GM20000 (cell line): Measurements from ENCODE around the gene DACT3.

Source experiments
- DNase-seq: peaks from one replicate; pipeline ENCODE4 v3.0.0; 2012; ENCODE audit warnings: low spot score
- TF ChIP-seq, protein P1 (sequence below): IDR thresholded peaks from 2 replicates; pipeline ENCODE4 v1.5.1; 2012; ENCODE audit warnings: mild to moderate bottlenecking, control low read depth; ENCODE audit errors: extremely low read depth, missing control alignments

Gene DACT3

GRCh38 chr19:46650445-46650844, 10.5 kb downstream of the DACT3 start:
- no peak for DNase-seq
- TF ChIP-seq, protein P1, sequence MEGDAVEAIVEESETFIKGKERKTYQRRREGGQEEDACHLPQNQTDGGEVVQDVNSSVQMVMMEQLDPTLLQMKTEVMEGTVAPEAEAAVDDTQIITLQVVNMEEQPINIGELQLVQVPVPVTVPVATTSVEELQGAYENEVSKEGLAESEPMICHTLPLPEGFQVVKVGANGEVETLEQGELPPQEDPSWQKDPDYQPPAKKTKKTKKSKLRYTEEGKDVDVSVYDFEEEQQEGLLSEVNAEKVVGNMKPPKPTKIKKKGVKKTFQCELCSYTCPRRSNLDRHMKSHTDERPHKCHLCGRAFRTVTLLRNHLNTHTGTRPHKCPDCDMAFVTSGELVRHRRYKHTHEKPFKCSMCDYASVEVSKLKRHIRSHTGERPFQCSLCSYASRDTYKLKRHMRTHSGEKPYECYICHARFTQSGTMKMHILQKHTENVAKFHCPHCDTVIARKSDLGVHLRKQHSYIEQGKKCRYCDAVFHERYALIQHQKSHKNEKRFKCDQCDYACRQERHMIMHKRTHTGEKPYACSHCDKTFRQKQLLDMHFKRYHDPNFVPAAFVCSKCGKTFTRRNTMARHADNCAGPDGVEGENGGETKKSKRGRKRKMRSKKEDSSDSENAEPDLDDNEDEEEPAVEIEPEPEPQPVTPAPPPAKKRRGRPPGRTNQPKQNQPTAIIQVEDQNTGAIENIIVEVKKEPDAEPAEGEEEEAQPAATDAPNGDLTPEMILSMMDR, result no peak

GRCh38 chr19:46648961-46649960, 11.7 kb downstream of the DACT3 start:
- TF ChIP-seq, protein P1, result no peak
- DNase-seq, result peak; percentile 25

- DNase-seq, result peak; percentile 67
- TF ChIP-seq, protein P1, result no peak
Observed at GRCh38 chr19:46648060-46648960, 12.7 kb downstream of the DACT3 start.

DNA sequence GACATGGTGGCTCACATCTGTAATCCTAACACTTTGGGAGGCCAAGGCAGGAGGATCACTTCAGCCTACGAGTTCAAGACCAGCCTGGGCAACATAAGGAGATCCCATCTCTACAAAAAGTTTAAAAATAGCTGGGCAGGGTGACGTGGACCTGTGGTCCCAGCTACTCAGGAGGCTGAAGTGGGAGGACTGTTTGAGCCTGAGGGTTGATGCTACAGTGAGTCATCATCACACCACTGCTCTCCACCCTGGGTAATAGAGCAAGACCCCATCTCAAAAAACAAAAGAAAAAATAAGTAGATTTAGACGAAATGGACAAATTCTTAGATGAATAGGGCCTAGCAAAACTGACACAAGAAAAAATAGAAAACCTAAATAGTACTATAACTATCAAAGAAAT, 14.6 kb downstream of the DACT3 start:
- TF ChIP-seq, protein P1, result no peak
- no peak for DNase-seq

DNA sequence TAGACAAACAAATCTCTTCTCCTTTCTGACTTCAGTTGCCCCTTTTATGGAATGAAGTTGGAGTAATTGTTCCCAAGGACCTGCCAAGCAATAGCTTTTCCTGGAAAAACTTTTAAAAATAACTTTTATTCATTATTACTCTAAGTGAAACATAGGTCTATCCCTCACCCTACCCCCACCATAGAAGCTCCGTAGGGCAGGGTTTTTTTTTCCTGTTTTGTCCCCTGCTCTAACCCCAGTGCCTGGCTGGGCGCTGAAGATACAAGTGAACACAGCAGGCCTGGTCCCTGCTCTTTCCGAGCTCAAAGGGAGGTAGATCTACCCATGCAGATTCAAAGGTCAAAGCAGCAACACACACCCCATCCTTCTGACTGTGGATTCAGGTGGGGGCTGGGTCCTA, 16.3 kb downstream of the DACT3 start:
- TF ChIP-seq, protein P1, result no peak
- DNase-seq, result no peak

GRCh38 chr19:46640656-46641055, 20.3 kb downstream of the DACT3 start:
- TF ChIP-seq, protein P1, result no peak

More at GRCh38 chr19:46640656-46641055, 20.3 kb downstream of the DACT3 start:
- DNase-seq, result peak; percentile 9
